Renal pelvis (tissue), 12 donors: ENCODE measurements around the gene KIF13A. TPM values are rescaled to one million over a fixed set of nuclear protein-coding genes. Genes with fewer than 3 reads are reported as not detected.
"Not testable (repeated sequence)": the region's sequence is repeated elsewhere in the genome, so short reads cannot be mapped to it uniquely, and the experiment has no call there.

Experiments used
- DNase-seq: peaks from one replicate; pipeline ENCODE4 v3.0.0-alpha.2; 2013
- long read RNA-seq, 16 experiments: transcript quantifications; one replicate each; lab custom pipeline, GENCODE V29; 2026
- polyA plus RNA-seq, 3 donors: library from polyadenylated mRNA; unstranded; fragments of 120-200 nt; gene quantifications; one replicate each; pipeline ENCODE4 v1.2.1, GENCODE V29; 2013; ENCODE audit not compliant: insufficient read length in 3 of 3

KIF13A gene
- 10 to 100 TPM; 33.1 to 40.3 (median 37.9) TPM for polyA plus RNA-seq
- long read RNA-seq, donor 1, partial matches to known transcripts, result 0 of 1 reads
- long read RNA-seq, donor 1, other reads (novel, unspliced or antisense), result 0 of 1 reads
- long read RNA-seq, donor 2, partial matches to known transcripts, result 0 of 2 reads
- long read RNA-seq, donor 2, other reads (novel, unspliced or antisense), result 0 of 2 reads
- long read RNA-seq, donor 3, result 0 reads
- long read RNA-seq, donor 4, partial matches to known transcripts, result 0 of 1 reads
- long read RNA-seq, donor 4, other reads (novel, unspliced or antisense), result 0 of 1 reads
- long read RNA-seq, donor 5, partial matches to known transcripts, result 0 of 2 reads
- long read RNA-seq, donor 5, other reads (novel, unspliced or antisense), result 0 of 2 reads
- long read RNA-seq, donor 6, partial matches to known transcripts, result 0 of 3 reads
- long read RNA-seq, donor 6, other reads (novel, unspliced or antisense), result 0 of 3 reads
- long read RNA-seq, donor 7, result 0 reads
- long read RNA-seq, donor 8, partial matches to known transcripts, result 0 of 1 reads
- long read RNA-seq, donor 8, other reads (novel, unspliced or antisense), result 0 of 1 reads
- long read RNA-seq, donor 9, partial matches to known transcripts, result 0 of 3 reads
- long read RNA-seq, donor 9, other reads (novel, unspliced or antisense), result 0 of 3 reads
- long read RNA-seq, donor 10, partial matches to known transcripts, result 0 of 3 reads
- long read RNA-seq, donor 10, other reads (novel, unspliced or antisense), result 0 of 3 reads
- long read RNA-seq, donor 11, partial matches to known transcripts, result 5 of 8 reads
- long read RNA-seq, donor 11, other reads (novel, unspliced or antisense), result 0 of 8 reads
- long read RNA-seq, donor 12, full-length matches to known transcripts, result 4 of 9 reads
- long read RNA-seq, donor 12, partial matches to known transcripts, result 5 of 9 reads
- long read RNA-seq, donor 12, other reads (novel, unspliced or antisense), result 0 of 9 reads
- long read RNA-seq, donor 13, partial matches to known transcripts, result 0 of 1 reads
- long read RNA-seq, donor 13, other reads (novel, unspliced or antisense), result 0 of 1 reads
- long read RNA-seq, donor 14, partial matches to known transcripts, result 5 of 8 reads
- long read RNA-seq, donor 14, other reads (novel, unspliced or antisense), result 0 of 8 reads
- long read RNA-seq, donor 15, transcript KIF13A-207 (3 exons, 1,330 nt), result major isoform, 5 of 5 reads
- long read RNA-seq, donor 15, partial matches to known transcripts, result 0 of 5 reads
- long read RNA-seq, donor 15, other reads (novel, unspliced or antisense), result 0 of 5 reads
- long read RNA-seq, donor 16, partial matches to known transcripts, result 0 of 1 reads
- long read RNA-seq, donor 16, other reads (novel, unspliced or antisense), result 0 of 1 reads

DNA sequence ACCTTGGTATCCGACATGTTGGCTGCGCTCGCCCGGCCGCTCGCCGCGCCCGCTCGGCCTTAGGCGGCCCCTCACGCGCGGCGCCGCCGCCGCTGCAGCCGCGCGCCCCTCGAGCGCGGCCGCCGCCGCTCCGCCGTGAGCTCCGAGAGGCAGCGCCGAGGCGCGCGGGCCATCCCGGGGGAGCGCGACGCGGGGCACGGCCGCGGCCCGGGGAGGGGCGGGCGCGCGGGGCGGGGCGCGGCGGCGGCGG lies at the start of gene KIF13A:
Gene KIF13A (minus strand): TSS at position 189 of the 250 bp plus-strand sequence. CDS start 172 bp downstream, at position 17.
- no peak for DNase-seq

DNA sequence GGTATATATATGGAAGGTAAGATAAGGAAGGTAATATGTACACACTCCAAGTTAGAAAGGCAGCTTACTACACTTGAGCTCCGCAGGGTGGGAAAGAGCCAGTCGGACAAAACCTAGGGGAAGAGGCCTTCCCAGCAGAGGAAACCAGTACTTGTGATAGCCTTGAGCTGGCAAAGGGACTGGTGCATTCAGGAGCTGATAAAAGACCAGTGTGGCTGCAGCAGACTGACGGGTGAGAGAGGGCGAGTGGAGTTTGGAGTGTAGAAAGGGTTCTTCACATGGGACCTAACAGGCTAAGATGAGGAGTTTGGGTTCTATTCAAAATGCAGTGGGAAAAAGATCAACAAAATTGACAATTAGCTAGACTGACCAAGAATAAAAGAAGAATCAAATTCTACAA lies 49.3 kb upstream of the KIF13A start:
- no peak for DNase-seq

DNA sequence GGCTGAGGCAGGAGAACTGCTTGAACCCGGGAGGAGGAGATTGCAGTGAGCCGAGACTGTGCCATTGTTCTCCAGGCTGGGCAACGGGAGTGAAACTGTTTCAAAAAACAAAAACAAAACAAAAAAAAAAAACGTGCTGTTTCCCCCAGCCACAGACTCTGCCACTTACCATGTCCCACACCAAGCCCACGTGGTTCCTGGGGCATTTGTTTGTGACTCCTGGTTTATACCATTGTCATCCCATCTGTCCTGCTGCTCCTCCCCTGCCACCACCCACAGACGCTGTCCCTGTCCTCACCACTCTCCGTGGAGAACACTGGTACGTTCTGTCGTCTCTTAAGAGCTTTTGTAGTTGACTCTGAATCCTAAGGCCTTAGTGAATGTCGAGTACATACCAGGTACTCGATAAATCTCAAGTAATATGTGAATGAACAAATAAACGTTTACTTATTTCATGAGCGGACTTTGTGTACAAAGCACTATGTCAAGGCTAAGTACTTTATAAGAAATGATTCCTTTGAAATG lies 48.0 kb upstream of the KIF13A start:
- no peak for DNase-seq

DNA sequence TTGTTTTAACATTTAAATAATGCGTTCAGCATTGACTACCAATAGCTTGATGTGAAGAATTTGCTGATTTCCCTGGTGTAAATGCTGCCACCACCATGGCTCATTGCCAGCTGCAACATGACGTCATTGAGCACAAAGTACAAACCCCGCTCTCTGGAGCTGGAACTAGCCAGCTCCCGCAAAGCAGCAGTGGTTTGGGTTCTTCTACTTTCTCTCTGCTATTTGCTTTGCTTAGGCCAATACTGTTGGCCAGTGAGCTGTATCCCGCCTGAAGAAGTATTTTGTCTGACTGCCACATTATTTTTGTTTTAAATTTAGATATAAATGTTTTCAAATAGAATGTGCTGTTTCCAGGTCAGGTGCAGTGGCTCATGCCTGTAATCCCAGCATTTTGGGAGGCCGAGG lies 47.4 kb upstream of the KIF13A start:
- DNase-seq, result no peak

DNA sequence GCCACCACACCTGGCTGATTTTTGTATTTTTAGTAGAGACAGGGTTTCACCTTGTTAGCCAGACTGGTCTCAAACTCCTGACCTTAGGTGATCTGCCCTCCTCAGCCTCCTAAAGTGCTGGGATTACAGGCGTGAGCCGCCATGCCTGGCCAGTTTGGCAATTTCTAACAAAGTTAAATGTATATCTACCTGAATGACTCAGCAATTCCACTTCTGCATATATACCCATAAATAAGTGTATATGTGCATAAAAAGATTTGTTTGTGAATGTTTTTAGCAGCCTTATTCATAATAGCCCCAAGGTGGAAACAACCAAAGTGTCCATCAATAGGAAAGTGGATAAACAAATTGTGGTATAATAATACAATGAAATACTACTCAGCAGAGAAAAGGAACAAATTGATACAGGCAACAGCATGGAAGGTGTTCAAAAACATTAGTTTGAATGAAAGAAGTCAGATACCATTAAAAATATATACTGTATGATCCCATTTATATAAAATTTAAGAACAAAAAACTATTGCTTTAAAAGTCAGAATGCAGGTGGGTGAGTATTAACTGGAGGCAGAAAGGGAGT lies 44.3 kb upstream of the KIF13A start:
- no peak for DNase-seq

DNA sequence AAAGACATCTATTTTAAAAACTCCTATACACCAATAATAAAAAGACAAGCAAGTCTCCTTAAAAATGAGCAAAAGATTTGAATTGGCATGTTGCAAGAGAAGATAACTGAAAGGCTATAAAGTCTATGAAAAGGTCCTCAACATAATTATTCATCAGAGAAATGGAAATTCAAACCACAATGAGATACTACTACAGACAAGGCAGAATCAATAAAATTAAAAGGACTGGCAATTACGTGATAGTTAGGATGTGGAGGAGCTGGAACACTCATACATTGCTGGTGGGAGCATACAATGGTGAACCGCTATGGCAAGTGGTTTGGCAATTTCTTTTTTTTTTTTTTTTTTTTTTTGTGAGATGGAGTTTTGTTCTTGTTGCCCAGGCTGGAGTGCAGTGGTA lies 43.8 kb upstream of the KIF13A start:
- no peak for DNase-seq

DNA sequence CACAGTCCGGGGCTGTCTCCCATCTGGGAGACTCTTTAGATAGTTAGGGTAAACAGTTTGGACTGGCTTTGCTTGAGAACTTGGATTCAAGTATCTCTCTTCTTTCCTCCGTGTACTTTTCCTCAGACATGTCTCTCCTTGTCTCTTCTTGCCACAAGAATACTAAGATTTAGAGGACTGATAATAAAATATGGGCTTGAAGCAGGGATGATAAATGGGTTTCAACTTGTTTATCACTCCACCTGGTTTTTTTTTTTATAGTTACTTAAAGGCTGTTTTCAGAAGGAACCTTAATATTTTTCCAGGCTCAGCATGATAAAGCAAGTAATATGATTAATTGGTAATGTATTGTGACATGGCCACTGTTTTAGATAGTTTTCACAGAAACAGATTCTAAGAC lies 40.9 kb upstream of the KIF13A start:
- DNase-seq, result no peak

DNA sequence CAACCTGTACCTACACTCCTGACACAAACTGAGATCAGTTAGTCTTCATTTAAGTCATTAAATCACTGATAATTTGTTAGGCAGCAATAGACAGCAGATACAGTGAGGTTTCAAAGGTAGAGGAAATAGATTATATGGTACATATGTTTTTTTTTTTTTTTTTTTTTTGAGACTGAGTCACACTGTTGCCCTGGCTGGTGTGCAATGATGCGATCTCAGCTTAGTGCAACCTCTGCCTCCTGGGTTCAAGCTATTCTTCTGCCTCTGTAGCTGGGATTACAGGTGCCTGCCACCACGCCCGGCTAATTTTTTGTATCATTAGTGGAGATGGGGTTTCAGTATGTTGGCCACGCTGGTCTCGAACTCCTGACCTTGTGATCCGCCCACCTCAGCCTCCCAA lies 38.2 kb upstream of the KIF13A start:
- DNase-seq, result no peak

DNA sequence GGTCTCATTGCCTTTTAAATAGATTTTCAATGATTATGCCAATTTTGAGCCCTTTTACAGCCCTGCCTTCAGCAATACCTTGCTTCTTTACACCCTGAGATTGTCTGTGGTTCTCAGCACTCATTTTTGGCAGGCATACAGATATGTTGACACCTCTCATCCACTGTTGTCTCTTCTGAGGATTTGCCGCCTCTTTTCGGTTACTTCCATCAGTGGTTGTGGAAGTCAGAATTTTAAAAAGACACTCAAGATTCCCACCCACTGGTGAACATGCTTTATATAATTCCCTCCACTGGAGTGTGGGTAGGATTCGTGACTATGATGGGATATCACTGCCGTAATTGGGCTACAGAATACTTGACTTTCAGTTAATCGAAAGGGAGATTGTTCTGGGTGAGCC lies 37.4 kb upstream of the KIF13A start:
- DNase-seq, result no peak

DNA sequence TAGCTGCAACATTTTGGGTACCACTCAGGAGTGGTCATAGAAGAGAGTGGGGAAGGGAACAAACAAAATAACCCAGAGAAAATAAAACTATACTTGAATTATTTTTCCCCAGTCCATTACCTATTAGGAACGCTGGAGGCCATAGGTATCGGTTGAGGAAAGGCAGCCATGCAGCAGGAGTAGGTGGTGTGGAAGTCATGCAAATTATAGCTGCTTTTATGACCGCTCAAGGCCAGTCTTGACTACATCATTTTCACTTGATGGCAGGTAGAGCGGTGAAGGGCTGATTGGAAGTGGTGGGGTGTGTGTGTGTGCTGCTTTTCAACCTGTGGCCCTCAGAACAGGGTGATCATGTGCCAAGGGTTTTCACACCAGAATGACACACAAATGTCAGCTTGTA lies 36.5 kb upstream of the KIF13A start:
- DNase-seq, result no peak

DNA sequence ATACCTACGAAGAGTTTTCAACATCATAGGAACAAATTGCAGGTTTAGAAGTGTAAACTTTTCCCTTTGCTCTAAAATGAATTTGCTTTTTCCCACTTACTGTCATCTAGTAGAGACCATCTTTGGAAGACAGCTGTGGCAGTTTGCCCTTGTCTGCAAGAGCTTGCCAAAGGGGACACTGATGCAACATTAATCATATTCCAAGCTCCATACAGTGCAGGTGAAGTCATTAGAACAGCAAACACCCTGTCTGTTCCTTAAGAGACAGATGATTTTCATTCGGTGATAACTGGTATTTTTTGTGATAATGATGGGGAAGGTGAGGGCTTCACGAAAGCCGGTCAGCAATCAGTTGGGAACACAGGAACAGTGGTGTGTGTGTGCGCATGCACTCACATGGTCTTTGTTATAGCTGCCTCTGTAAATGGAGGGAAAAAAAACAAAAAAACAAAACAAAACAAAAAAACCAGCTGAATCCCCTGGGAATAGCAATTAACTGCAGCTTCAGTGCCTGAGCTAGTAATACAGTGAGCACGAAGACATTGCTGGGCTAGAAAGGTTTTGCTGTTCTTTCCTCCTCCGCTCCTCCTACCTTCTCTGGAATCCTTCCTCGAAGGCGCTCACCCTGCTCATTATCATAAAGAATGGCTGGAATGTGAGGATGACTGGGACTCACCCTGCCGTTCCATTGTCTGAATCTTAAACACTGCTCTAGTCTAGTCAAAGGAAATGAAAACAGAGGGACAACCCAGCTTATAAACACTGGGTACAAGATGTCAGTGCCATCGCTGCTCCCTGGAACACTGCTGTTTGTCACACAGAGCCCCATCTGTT lies 35.2 kb upstream of the KIF13A start:
- DNase-seq, result peak; percentile 50

DNA sequence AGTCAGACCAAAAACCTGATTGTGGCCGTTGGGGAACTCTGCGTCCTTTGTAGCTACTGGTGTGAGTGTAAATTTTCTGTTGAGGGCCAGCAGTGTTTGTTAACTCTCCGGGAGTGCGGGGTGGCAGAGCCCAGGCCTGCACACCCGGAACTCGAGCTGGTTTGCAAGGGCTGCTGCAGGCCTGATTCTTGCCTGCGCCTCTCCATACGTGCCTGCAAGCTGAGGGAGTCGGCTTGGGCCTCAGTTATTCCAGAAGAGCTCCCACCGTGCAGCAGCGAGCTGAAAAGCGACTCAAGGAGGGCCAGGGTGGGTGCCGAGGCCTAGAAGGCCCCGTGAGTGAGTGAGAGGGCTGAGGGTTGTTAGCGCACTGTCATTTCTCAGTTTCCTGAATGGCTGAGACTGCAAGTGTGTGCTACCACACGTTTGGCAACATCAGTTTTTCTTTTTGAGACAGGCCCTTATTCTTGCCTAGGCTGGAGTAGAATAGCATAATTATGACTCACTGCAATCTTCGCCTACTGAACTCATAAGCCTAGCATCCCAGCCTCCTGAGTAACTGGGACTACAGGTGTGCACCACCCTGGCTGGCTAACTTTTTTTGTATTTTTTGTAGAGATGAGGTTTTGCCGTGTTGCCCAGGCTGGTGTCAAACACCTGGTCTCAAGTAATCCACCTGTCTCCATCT lies 33.9 kb upstream of the KIF13A start:
- DNase-seq, result no peak

DNA sequence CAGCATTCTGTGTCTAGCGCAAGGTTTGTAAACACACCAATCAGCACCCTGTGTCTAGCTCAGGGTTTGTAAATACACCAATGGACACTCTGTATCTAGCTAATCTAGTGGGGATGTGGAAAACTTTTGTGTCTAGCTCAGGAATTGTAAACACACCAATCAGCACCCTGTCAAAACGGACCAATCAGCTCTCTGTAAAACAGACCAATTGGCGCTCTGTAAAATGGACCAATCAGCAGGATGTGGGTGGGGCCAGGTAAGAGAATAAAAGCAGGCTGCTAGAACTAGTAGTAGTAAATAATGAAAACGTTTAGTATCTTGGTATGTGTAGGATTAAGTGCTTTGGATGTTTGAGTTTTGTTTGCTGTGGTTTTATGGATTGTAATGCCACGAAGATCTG lies 33.1 kb upstream of the KIF13A start:
- not testable (repeated sequence) for DNase-seq

DNA sequence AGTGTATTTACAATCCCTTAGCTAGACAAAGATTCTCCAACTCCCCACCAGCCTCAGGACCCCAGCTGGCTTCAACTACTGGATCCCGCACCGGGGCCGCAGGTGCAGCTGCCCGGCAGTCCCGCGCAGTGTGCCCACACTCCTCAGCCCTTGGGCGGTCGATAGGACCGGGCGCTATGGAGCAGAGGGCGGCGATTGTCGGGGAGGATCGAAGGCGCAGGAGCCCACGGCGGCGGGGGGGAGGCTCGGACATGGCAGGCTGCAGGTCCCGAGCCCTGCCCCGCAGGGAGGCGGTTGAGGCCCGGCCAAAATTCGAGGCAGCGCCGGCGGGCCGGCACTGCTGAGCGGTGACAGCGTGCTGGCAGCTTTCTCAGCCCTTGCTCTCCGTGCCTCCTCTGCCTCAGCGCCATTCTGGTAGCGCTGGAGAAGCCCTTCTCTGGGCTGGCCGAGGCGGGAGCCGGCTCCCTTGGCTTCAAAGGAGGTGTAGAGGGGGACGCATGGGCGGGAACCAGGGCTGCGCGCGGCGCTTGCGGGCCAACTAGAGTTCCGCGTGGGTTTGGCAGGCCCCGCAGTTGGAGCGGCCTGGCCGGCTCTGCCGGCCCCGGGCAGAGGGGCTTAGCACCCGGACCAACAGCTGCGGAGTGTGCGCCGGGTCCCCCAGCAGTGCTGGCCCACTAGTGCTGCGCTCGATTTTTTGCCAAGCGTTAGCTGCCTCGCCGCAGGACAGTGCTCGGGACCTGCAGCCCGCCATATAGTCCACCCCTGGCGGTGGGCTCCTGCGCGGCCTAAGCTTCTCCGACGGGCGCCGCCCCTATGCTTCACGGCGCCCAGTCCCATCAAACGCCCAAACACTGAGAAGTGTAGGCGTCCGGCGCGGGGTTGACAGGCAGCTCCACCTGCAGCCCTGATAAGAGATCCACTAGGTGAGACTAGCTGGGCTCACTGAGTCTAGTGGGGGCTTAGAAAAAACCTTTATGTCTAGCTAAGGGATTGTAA lies 32.4 kb upstream of the KIF13A start:
- DNase-seq, result no peak

DNA sequence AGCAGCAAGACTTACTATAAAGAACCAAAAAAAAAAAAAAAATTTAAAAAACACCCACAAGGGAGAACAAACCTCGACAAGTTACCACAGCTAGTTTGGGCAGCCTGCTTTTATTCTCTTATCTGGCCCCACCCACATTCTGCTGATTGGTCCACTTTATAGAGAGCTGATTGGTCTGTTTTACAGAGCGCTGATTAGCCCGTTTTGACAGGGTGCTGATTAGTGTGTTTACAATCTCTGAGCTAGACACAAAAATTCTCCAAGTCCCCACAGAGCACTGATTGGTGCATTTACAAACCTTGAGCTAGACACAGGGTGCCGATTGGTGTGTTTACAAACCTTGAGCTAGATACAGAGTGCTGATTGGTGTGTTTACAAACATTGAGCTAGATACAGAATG lies 31.7 kb upstream of the KIF13A start:
- DNase-seq, result not testable (repeated sequence)

DNA sequence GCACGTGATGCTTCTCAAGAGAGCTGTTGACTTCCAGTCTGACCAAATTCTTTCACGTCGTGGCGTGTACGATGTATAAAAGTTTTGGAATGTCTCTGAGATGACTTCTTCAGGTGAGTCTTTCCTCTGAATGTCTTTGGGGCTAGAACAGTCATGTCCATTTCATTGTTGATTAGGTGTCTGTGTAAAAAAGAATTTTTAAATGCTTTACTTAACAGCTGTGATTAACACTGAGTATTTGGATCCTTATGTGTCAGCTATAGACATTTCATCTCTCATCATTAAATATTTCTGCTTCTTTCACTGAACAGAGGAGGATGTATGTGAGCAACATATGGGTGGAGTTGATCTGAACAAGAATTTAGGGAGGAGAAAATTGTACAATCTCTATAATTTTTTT lies 29.3 kb upstream of the KIF13A start:
- no peak for DNase-seq

DNA sequence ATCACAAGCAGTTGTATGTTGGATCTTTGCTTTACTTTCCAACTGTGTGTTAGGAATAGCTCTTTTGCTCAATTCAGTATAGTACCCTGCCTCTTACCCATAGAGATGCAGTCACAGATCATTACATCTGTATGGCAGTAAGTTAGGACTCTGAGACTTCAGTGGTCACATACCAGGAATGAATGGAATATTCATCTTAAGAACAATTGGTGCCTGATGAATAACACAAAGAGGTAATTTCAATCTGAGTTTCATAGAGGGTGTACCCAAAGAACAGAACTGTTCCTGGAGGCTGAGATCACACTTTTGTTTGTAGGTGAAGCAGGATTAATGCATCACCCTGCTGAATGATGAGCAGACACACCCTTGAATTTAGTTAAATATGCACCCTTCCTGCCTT lies 28.7 kb upstream of the KIF13A start:
- no peak for DNase-seq

DNA sequence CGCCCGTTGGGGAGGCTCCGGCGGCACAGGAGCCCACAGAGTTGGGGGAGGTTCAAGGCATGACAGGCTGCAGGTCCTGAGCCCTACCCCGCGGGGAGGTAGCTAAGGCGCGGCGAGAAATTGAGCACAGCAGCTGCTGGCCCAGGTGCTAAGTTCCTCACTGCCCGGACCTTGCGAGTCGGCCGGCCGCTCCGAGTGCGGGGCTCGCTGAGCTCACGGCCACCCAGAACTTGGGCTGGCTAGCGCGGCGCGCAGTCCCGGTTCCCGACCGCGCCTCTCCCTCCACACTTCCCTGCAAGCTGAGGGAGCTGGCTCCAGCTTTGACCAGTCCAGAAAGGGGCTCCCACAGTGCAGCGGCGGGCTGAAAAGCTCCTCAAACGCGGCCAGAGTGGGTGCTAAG lies 23.9 kb upstream of the KIF13A start:
- DNase-seq, result no peak

DNA sequence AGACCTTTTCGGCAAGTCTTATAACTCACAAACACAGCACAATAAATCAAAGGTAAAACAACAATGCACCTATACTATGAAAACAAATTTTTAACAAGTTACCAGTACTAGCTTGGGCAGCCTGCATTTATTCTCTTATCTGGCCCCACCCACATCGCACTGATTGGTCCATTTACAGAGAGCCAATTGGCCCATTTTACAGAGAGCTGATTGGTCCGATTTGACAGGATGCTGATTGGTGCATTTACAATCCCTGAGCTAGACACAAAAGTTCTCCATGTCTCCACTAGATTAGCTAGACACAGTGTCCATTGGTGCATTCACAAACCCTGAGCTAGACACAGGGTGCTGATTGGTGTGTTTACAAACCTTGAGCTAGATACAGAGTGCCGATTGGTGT lies 23.1 kb upstream of the KIF13A start:
- DNase-seq, result not testable (repeated sequence)
